GM13977 (cell line): Measurements from ENCODE around the gene TMEM18.

Experiments
- DNase-seq: peaks from one replicate; pipeline ENCODE4 v3.0.0; 2012; ENCODE audit warnings: low spot score
- CTCF ChIP-seq: IDR thresholded peaks from 2 replicates; pipeline ENCODE4 v1.5.1; 2012; ENCODE audit warnings: mild to moderate bottlenecking, control low read depth; ENCODE audit not compliant: insufficient read depth; ENCODE audit errors: extremely low read depth, missing control alignments
- in situ Hi-C: fragments of 300-500 bp; cut with MboI; formaldehyde crosslinking; loops from one replicate; pipeline ENCODE4 v1.12.0; 2022; ENCODE audit warnings: low sequenced_read_pairs, low pct_unique_long_range_greater_than_20kb, mixed read lengths, inconsistent platforms; ENCODE audit not compliant: unreplicated experiment

The TMEM18 gene

GRCh38 chr2:628651-629050 is 48.6 kb downstream of the TMEM18 start:
- no peak for DNase-seq
- in situ Hi-C loops = no loop called here
- TF ChIP-seq CTCF = no peak

GRCh38 chr2:627926-628560 is 49.2 kb downstream of the TMEM18 start:
- in situ Hi-C loops = no loop called here
- no peak for DNase-seq
- TF ChIP-seq CTCF = no peak

GRCh38 chr2:627340-627709 is 49.9 kb downstream of the TMEM18 start:
- DNase-seq = no peak
- TF ChIP-seq CTCF = no peak
- in situ Hi-C loops = no loop called here

- in situ Hi-C loops = no loop called here
- TF ChIP-seq CTCF = no peak
- no peak for DNase-seq
Measured at GRCh38 chr2:626491-627339, 50.5 kb downstream of the TMEM18 start.

- no peak for DNase-seq
- no peak for TF ChIP-seq CTCF
- in situ Hi-C loops = no loop called here
Measured at GRCh38 chr2:625415-626333, 51.5 kb downstream of the TMEM18 start.
